ENCODE data around the gene AGAP1. TPM values are rescaled to one million over a fixed set of nuclear protein-coding genes. Genes with fewer than 3 reads are reported as not detected.

Gene AGAP1
- polyA plus RNA-seq, 12 donors = 22.7 to 33.9 (median 26.5) TPM; not detected in 1

DNA sequence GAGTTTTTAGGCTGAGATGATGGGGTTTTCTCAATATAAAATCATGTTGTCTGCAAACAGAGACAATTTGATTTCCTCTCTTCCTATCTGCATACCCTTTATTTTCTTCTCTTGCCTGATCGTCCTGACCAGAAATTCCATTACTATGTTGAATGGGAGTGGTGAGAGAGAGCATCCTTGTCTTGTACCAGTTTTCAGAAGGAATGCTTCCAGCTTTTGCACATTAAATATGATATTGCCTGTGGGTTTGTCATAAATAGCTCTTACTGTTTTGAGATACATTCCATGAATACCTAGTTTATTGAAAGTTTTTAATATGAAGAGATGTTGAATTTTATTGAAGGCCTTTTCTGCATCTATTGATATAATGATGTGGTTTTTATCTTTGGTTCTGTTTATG, 492.5 kb downstream of the AGAP1 start:
- no peak for DNase-seq

DNA sequence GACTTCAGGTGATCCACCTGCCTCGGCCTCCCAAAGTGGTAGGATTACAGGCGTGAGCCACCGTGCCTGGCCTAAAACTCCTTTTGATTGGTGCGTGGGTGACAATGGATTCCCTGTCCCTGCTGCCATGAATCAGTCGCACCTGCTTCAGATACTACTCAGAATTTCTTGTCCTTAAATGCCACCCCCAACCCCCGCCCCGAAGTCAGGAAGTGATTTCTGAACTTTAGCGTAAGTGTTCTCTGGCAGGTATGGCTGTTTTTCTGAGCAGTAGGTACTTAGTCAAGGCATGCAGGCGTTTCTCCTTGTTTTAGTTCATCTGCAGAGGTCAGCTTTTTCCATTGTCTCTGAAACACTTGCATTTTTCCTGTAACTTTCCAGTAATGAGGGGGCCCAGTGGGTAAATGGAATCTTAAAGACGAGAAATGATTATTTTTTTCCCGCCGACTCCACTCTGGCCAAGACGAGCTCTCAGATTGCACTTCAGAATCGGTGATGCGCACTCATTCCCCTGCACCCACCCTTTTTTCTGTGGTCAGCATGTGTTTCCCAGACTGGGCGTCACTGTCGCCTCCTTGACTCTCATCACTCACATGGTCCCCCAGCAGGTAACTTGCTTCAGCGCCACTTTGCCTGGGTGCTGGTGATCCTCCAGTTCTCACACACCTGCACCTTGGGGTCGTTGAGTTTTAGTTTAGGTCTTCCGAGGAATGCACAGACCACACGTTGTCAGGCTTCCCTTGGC, 494.6 kb downstream of the AGAP1 start:
- DNase-seq = no peak

DNA sequence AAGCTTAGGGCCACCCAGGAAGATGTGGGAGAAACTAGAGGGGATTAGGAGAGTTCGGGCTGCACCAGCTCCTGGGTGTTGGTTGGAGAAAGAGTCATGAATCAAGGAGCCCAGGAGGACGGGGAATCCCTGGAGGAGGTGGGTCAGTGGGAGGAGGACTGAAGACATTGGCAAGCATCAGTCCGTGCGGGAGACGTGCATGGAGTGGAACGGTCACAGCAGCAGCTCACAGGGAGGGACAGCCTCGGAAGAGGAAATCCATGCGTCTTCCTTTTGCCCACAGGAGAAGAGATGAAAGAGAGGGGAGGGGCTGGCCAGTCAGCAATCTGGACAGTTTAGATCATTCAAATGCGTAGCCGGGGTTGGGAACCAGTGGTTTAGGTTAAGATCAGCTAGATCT, 495.7 kb downstream of the AGAP1 start:
- DNase-seq = no peak

DNA sequence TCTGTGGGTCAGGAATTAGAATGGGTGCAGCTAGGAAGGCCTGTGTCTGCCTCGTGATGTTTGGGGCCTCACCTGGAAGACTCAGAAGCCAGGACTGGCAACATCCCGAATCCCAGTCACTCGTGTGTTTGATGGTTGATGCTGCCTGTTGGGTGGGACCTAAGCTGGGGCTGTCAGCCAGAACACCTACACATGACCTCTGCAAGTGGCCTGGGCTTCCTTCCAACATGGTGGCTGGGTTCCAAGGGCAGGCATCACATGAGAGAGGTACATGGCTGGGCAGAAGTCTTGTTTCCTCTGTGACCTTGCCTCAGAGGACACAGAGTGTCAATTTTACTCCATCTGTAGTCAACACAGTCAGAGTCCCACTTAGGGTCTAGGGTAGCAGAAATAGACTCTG, 496.5 kb downstream of the AGAP1 start:
- DNase-seq = no peak

DNA sequence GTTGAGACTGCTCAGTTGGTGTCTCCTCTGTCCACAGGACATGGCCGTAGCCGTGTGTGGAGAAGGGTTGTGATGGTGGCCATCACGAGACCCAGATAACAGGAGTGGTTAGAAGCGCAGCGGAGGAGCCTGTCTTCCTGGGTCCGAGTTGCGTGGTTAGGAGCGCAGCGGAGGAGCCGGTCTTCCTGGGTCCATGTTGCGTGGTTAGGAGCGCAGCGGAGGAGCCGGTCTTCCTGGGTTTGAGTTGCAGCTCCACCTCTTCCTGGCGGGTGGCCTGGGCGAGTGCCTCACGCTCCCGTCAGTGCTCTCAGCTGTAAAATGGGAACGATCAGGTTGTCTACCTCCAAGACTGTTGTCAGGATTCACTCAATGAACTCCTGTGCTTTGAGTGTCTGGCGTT, 498.2 kb downstream of the AGAP1 start:
- no peak for DNase-seq

DNA sequence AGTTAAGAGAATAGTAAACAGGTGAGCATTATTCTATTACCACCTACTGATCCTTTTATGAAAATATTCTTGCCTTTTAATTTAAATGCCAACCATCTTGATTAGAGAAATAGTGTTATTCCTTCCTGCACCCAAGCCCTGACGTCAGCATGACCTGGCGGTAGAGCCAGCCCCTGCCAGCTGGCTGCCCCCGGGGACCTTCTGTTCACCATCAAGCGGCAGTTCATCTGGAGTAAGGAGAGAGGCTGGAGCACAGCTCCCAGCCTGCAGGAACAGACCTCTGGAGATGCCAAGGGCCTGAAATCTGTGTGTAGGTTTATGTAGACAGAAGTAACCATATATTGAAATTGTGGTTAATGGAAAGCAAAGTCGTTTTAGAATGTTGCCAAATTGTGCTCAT, 502.6 kb downstream of the AGAP1 start:
- no peak for DNase-seq

DNA sequence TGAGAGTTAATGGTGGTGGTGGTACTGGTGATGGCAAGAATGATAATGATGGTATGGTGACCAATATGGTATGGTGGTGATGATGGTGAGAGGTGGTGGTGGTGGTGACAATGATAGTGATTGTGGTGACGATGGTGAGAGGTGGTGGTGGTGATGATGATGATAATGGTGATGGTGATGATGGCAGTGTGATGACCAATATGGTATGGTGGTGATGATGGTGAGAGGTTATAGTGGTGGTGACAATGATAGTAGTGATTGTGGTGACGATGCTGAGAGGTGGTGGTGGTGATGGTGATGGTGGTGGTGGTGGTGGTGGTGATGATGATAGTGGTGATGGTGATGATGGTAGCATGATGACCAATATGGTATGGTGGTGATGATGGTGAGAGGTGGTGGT, 505.2 kb downstream of the AGAP1 start:
- DNase-seq = no peak

DNA sequence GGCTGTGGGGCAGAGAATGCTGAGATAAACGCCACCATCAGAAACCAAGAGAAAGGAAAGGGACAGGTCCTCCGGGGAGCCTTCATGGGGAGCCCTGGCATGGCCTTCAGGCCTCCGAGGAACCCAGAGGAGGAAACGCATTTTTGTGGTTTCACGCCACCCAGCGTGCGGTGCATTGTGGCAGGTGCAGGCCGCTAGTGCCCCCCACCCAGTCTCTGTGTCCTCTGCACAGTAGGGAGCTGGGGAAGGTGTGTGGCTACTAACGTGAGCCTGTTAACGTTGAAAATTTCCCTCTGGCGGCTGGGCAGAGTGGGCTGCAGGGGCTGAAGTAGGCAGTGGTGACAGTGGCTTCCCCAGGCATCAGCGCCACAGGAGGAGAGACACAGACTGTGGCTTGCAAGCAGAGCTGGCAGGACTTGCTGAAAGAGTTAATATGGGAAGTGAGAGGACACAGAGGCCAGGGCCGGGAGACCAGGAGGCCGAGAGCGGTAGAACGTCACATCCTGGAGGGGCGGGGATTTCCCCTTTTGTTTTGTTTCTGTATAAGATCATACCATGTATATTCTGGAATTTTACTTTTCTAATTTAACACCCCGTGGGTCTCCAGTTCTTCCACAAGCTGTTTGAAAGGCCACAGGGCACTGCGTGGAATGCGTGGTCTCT, 507.5 kb downstream of the AGAP1 start:
- no peak for DNase-seq

DNA sequence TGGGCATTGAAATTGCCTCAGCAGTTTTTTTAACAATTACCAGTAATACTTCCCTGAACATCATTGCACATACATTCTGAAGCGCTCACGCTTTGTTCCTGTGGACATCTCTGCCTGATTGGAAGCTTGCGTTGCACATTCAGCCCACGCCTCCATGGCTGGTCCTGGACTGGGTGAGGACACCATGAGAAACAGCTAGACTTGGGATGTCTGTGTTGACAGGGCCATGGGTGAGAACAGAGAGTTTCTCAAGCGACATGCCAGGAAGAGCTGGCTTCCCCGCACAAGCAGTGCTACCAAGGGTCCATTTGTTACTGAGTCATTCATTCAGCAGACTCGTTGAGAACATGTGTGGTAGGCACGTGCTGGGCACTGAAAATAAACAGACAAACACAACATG, 508.0 kb downstream of the AGAP1 start:
- no peak for DNase-seq

DNA sequence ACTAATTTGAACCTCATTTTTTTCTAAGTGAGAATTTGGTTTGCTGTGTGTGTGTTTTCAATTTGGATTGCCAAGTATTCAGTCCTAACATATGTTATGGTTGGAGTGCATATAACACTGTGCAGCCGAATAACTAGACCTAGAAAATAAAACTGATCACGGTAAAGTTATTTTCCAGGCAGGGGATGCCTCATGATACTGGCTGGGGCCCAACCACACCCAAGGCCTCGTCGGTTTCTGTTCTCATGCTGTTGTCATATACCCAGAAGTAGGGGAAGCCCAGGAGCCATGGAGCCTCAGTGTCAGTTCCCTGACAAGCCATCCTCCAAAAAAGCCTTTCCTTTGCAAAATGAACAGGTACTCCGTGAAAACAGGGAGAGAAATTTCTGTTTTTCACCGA, 514.2 kb downstream of the AGAP1 start:
- DNase-seq = no peak

DNA sequence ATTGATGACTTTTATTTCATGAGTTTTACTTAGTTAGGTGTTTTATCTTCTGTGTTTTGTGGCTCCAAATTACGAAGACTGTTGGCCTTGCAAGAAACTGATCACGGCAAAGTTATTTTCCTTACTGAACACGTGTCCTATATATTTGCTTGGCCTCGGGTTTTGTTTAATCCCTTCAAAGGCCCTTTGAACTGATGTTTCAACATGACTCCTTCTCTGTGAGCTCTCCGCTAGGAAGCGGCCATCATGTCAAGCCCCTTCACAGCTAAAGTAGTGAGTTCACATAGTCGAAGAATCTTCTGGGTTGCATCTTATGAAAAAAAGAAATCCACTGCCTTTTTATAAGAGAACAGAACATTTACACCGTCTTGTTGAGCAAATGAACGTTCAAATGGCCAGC, 515.0 kb downstream of the AGAP1 start:
- no peak for DNase-seq

DNA sequence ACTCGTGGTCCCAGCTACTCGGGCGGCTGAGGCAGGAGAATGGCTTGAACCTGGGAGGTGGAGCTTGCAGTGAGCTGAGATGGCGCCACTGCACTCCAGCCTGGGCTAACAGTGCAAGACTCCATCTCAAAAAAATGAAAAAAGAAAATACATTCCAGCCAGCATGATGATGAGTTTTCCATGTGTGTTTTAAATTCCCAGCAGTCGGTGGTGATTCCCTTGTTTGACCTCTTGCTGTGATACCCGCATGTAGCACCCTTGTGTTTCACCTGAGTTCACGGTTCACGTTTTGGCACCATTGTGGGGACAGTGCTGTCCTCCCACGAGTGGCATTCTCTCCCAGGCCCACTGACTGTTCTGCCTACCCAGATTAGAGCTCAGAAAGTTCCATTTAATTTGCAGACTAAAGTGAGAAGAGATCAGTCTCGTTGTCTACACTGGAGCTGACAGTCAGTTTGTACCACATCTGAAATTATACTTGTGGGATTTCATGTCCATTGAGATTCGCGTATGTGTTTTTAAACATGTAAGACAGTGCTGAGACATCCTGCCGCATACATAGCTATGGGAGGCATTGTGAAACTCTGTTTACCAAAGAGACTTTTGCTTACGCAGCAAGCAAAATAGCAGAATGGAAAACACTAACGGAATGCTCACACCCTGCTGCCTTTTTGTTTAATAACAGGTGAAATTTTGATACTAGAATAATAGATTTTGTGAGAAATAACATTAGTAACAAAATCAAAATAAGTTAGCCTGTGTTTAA, 517.3 kb downstream of the AGAP1 start:
- no peak for DNase-seq

DNA sequence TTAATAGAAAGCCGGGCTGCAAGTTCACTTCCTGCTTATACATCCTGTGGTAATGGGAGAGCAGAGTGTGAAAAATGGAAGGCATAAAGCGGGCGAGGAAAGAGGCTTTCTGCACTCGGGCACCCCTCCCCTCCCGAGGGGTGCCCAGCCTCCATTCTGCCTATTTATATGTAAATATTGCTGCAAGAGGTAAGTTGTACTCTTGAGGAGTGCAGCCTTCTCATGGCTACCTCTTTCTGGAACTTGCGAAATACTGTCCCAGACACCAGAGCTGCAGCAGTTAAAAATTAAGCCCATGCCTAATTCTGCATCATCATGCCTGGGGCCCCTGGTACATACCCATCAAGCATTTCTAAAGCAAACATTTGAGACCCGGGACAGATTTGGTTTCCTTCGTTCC, 518.3 kb downstream of the AGAP1 start:
- no peak for DNase-seq

DNA sequence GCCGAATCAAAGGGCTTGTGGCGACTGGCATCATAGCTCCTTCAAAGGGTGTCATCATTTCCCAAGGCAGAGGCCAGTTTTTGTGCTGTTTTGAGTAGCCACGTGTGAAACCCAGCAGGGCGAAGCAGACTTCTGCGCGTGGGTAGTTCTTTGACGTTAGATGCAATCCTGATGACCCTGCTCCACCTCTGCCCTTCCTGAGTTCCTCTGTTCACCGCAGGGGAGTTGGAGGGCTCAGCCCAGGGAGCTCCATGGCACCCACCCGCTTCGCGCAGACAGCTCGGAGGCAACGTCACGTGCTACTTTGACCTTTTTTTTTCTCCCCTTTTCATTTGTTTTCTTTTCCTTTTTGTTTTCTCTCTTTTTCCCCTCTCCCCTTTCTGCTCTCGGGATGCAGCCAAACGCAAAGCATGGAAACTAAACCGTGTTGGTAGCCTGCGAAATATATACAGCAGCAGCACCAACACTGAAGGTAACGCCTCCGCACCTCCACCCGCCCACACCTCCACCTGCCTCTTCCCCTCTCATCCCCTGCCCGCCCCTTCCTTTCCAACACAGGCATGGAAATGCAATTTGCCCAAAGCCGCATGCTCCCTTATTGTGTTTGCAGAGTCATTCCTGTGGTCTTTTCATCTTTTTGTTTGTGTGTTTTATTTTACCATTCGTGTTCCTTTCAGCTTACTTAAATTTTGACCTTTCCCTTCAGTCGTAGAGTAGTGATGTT, 520.7 kb downstream of the AGAP1 start:
- no peak for DNase-seq

DNA sequence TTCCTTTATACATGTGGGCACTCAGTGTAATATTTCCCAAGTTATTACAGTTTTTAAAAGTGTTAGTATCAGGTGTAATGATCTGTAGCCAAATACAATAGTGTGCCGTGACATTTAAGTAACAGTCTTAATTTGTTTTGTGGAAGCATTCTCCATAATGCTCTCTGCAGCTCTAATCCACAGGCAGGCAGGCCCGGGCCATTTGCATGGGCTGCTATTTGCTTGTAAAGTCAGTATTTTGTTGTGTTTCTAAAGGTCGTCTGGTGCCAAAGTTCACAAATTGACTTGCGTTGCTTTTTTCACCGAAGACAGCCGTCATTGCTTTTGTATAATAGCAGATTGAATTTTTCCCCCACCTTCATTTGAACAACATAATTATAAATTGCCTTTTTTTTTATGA, 521.3 kb downstream of the AGAP1 start:
- DNase-seq = no peak

DNA sequence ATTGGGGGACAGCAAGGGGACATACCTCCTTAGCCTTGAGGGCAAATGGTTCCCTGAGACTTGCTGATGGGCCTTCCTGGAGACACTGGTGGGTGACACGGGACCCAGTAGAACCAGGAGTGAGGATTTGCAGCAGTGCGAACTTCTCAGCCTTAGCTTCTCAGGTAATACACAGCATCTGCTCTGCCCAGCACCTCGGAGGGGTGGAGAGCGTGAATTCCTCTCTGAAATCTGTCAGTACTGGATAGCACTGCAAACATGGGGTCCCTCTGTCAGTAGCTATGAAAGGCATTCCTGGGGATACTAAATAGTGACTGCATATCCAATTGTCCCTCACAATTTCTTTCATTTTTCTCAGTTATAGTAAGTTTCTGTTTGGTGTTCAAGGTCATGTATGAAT, 522.7 kb downstream of the AGAP1 start:
- DNase-seq = no peak

DNA sequence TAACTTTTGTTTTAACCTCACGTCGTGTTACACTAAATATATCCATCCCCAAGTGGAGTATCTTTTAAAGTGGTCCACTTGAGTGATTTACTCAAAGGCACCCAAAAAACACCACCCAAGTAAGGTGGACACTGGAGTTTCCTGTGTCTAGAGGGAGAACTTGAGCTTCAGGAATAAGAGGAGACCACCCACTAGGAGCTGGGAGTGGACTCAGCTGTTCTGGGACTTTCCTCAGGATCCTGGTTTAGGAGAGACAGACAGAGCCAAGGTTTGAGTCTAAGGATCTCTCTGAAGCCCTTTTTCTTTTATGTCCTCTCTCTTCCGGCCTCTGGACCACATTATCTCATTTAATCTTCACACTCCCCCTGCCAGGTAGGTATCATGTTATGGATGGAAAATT, 523.6 kb downstream of the AGAP1 start:
- DNase-seq = no peak

DNA sequence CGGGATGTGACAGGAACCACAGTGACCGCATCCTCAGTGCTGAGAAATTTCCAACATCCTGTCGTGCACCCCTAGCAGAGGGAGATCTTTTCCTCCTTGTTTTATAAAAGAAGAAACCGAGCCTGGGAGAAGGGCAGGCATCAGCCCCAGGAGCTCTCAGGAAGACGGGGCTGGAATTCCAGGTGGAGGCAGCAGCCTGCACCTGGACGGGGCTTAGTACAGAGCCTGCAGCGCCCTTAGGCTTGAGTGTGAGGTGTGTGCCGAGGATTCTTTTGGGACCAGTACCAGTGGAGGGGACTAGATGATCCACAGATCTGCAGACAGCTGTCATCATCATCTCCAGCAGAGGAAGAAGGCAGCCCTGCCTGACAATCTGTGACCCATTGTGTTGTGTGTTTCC, 525.6 kb downstream of the AGAP1 start:
- DNase-seq = no peak

DNA sequence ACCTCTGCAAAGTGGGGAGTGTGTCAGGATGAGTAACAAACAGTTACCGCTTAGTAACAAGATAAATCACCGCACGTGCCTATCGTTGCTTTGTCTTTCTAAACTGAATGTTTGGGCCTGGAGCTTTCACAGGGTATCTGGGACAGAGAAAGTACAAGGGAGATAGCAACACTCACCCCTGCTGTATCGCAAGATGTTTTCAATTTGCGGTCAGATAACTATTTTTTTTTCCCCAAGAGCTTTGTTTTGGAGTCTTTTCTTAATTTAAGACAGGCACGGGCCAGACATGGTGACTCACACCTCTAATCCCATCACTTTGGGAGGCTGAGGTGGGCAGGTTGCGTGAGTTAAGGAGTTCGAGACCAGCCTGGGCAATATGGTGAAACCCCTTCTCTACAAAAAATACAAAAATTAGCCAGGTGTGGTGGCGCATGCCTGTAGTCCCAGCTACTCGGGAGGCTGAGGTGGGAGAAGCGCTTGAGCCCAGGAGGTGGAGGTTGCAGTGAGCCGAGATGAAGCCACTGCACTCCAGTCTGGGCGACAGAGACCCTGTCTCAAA, 527.7 kb downstream of the AGAP1 start:
- DNase-seq = no peak

DNA sequence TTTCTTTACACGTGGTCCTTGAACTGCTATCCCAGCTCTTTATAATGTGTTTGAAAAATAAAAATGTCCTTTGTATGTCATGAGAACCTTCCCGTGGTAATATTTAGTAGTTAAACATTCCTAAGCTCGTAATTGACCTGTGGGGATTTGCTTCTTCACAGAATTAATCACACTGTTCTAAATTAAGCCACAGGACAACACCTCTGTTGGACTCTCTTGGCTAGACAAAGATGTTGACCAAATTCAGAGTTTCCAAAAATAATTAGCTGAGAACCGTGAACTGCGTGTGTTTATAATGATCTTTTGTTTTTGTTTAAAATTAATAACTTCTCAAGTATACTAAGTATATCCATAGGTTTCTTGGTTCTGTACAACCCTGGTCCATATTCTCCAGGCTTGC, 528.3 kb downstream of the AGAP1 start:
- no peak for DNase-seq

DNA sequence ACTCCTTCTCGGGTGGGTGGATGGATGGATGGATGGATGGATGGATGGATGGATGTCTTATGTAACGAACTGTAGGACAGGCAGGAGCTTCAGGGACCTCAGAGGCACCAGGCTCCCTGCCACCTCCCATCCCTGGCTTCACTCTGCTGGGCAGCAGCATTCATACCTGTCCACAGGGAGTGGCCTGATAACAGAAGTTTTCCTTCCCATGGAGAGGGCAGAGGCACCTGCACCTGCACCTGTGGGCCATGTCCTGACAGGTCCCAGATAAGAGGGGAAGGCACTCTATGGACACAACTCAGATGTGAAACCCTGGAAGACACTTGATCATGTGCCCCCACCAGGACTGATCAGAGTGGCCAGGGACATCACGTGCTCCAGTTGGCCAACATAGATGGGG, 532.0 kb downstream of the AGAP1 start:
- DNase-seq = no peak

DNA sequence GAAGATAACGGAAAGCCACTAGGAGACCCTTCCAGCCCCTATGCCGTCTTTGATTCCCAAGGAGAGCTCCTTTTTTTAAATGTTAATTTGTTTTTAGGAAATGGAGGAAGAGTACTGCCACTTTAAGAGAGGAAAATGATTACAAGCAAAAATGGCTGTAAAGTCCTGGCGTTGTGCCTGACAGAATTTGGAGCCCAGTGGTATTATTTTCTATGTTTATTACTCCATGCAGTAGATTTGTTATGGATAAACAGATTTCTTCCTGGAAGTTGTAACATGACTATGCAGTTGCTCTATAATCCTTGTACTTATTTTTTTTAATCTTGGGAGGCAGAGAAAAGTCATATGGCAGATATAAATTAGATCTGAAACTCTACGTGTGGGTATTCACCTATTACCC, 533.0 kb downstream of the AGAP1 start:
- DNase-seq = peak; percentile 46
